NCI-H748 (cell line): ENCODE results near the gene TBC1D25.

Source experiments
- DNase-seq: peaks from one replicate; lab custom pipeline; 2025; ENCODE audit not compliant: unreplicated experiment; lab: John Stamatoyannopoulos, UW

TBC1D25 gene

GRCh38 chrX:48598614-48599013 lies 59.1 kb downstream of the TBC1D25 start:
- DNase-seq, result no peak

DNA sequence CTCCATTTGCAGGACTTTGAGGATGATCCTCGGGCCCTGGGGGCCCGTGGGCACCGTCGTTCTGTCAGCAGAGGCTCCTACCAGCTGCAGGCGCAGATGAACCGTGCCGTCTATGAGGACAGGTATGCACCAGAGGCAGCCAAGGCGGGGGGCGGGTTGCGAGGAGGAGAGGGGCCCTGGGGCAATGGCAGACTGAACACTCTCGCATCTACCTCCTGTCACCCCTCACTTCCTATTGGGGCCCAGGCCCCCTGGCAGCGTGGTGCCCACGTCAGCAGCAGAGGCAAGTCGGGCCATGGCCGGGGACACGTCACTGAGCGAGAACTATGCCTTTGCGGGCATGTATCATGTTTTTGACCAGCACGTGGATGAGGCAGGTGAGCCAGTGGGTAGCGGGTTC lies 59.8 kb downstream of the TBC1D25 start:
- no peak for DNase-seq

DNA sequence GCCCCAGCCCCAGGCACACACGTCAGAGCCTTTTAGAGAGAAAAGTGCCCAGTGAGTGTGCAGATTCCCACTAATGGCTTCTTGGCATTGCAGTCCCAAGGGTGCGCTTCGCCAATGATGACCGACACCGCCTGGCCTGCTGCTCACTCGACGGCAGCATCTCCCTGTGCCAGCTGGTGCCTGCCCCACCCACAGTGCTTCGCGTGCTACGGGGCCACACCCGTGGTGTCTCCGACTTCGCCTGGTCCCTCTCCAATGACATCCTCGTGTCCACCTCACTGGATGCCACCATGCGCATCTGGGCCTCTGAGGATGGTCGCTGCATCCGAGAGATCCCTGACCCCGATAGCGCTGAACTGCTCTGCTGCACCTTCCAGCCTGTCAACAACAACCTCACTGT lies 60.7 kb downstream of the TBC1D25 start:
- no peak for DNase-seq

GRCh38 chrX:48601741-48602394 lies 62.4 kb downstream of the TBC1D25 start:
- DNase-seq, result no peak

GRCh38 chrX:48604701-48605100 lies 65.2 kb downstream of the TBC1D25 start:
- no peak for DNase-seq

DNA sequence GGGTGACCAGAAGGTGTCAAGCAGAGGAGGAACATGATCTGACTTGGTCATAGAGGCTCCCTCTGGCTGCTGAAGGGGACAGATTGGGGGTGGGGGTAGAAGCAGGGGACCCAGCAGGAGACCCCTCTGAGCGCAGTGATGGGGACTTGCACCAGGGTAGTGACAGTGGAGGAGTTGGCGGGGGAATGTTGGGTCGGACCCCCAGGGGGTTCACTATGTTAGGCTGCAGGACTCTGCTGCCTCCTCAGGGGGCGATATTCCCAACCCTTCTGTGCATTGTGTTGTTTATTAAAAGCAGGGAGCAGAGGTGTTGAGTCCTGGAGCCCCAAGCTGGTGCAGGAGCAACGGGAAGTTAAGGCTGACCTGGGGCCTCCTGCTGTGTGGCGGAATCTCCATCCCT lies 66.6 kb downstream of the TBC1D25 start:
- no peak for DNase-seq

DNA sequence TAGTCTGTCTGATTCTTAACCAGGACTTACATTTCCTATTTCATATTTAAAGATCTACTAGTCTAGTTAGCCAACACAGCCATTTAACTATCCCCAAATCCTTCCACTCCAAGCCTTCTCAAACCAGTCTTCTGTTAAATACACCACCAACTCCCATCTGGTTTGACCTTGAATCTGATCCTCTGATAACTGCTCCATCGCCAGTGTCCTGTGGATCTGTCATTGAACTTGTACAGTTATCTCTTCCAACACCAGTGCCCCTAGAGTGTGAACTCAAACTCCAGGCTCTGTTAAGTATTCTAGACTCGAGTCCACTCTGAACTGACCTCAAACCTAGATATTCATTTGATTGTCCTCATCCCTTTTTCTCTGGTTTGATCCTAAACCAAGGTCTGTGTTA lies 72.2 kb downstream of the TBC1D25 start:
- no peak for DNase-seq
